NCI-H2196 treated with DMSO at 0.1 percent for 48 hours (cell line): Measurements from ENCODE around the gene FALEC.

Experiments used
- DNase-seq: peaks from one replicate; lab custom pipeline; 2025; ENCODE audit not compliant: unreplicated experiment; lab: John Stamatoyannopoulos, UW

The FALEC gene

GRCh38 chr1:150515328-150516049, at the start of gene FALEC:
FALEC (plus strand) TSS chr1:150515752.
- peak; percentile 96 for DNase-seq

DNA sequence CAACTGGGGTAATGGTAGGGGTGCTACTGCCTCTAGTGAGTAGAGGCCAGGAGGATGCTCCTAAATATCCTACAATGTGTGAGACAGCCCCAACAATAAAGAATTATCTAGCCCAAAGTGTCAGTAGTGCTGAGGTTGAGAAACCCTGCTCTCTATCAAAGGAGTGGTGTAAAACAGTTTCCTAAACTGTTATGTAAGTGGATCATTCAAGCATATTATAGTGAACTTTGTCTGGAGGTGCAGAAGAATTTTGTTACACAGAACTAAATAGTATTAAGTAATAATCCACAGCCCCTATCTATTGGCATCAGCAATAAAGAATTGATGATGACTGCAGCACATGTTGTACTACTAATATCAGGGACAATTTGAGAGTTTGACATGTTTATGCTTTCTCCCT, 48.6 kb upstream of the FALEC start:
- no peak for DNase-seq

GRCh38 chr1:150469291-150469690, 46.3 kb upstream of the FALEC start:
- no peak for DNase-seq

- no peak for DNase-seq
Observed at GRCh38 chr1:150472601-150473200, 42.9 kb upstream of the FALEC start.

DNA sequence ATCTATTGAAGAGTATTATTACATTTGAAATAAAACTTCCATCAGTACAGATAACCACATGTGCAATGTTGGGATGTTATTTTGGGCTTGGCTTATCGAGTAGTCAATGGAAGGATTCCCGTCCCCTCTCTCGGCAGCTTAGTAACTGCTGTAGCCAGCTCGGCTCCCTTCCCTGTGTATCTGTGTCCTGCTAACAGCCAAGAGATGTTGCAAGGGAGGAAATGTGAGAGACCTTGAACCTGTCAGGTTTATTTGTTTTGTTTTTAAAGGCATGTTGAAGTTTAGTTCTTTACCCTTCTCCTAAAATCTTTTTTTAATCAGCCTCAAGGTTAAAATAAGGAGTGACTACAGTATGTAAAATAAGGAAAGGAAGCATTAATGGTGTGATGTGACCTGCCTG, 41.9 kb upstream of the FALEC start:
- no peak for DNase-seq

- DNase-seq = no peak
Observed at GRCh38 chr1:150474869-150475268, 40.7 kb upstream of the FALEC start.

DNA sequence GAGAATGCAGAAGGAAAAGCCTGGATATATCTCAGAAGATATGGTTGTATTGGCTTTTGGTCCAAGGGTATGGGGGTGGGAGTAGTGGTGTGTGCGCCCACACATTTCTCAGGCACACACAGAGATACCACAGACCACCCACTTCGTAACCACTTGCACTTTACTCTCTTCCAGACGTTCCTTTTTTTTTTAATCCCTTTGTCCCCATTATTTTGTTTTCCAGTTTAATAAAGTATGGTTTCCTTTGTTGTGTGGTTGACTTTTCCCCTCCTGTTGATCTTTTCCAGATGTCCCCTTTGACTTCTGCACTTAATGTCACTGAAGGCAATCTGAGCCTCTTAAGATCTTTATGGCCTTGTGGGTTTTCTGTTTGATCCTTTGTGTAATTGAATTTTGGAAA, 38.8 kb upstream of the FALEC start:
- DNase-seq = no peak

- no peak for DNase-seq
Observed at GRCh38 chr1:150477320-150477719, 38.2 kb upstream of the FALEC start.

- no peak for DNase-seq
Observed at GRCh38 chr1:150477733-150478132, 37.8 kb upstream of the FALEC start.

DNA sequence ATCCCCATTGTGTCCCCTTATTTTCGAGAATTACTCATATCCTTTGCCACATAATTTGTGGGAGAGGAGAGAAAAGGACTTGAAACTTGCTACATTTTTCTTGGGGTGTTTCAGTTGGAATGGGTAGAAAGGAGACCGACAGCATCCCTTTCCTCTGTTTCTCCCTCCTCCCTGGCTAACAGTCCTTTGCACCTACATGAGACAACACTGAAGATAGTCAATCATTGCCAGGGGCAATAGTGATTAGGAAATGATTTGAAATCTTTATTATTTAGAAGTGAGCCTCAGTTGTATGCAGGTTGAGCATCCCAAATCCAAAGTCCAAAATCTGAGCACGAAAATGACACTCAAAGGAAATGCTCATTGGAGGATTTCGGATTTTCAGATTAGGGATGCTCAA, 36.2 kb upstream of the FALEC start:
- DNase-seq = no peak

GRCh38 chr1:150479927-150480352, 35.6 kb upstream of the FALEC start:
- no peak for DNase-seq

DNA sequence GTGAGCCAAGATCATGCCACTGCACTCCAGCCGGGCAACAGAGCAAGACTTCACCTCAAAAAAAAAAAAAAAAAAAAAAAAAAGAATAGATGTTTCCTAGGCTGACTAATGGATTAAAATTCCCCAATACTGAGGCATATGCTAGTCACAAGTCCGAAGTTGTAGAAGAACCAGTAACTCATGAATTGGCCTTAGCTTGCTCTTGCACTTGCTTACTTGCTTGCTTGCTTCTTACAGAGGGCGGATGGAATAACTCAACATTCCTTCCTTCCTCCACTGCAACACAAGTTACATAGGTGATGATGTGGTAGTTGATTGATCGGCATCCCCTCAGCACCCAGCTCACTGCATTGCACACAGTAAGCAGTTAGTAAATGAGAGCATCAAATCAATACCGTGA, 31.1 kb upstream of the FALEC start:
- no peak for DNase-seq

DNA sequence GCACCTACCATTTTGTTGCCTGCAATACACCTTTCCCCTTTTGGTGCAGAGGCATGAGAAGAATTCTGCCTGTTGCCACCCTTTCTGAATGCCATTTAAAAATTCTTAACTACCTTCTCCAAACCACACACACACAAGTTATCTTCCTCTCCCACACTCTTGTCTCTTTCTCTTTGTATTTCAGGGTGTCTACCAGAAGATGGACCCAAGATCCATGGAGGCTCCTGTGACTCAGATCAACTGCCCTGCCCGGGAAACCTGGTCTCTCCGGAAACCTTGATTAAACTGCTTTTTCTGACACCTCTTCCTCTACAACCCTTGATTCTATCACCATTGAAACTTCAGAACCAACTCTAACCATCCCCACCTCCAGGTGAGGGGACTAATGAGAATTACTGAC, 30.7 kb upstream of the FALEC start:
- no peak for DNase-seq

DNA sequence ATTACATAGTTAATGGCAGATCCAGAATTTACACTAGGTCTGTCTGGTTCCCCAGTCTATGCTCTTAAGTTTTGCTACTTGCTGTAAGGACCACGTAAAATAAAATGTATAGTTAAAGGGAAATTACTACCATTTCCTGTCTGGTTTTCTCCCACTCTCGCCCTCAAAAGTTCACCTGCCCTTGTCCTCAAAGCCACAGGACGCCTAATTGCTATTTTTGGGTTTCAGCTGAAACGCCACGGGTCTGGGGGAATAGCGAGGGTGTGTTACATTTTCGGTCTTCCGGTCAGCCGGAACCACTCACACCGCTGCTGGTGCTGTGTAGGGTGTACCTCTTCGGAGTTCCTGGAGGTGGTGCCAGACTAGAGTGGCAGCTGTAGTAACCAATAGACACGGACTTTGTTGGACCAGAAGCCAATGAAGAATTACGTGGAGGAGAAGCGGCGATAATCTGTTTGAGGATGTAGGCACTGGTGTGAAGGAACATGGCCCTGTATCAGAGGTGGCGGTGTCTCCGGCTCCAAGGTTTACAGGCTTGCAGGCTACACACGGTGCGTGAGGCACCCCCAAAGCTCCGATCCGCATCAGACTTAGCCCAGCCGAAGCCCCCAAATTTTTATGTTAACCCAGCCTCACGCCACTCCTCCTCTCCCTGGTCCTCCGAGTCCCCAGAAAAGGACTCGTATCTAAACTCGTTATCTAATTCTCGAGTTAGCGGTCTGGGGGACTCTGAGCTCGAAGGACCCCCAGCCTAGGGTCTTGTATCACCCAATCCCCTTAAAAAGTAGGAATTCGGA, 28.4 kb upstream of the FALEC start, which contains the start of gene TARS2:
Gene TARS2, plus strand, starts transcription at position 454 of the 797 bp plus-strand sequence. Its CDS starts 32 bp downstream, at position 486.
- DNase-seq = peak; percentile 94

DNA sequence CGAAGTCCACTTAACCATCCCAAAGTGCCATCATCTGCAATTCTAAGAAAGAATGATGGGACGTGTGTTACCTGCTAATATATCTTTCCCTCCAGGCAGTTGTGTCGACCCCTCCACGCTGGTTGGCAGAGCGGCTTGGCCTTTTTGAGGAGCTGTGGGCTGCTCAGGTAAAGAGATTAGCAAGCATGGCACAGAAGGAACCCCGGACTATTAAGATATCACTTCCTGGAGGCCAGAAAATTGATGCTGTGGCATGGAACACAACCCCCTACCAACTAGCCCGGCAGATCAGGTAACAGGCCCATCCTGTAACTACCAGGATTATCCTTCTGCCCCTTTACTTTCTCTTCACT, 27.8 kb upstream of the FALEC start:
- no peak for DNase-seq

GRCh38 chr1:150493175-150493574, 22.4 kb upstream of the FALEC start:
- DNase-seq = no peak

DNA sequence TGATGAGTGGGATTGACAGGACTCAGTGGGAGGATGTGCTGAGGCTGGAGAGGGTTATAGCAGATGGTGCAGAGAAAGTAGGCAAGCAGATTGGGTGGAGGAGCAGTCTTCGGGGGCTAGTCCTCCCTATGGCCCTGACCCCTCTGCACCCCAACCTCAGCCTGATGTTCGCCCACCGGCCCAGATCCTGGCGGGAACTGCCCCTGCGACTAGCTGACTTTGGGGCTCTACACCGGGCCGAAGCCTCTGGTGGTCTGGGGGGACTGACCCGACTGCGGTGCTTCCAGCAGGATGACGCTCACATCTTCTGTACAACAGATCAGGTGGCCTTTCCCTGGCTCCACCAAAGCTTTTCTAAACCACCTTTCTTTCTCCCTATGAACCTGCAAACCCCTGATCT, 17.2 kb upstream of the FALEC start:
- DNase-seq = no peak

DNA sequence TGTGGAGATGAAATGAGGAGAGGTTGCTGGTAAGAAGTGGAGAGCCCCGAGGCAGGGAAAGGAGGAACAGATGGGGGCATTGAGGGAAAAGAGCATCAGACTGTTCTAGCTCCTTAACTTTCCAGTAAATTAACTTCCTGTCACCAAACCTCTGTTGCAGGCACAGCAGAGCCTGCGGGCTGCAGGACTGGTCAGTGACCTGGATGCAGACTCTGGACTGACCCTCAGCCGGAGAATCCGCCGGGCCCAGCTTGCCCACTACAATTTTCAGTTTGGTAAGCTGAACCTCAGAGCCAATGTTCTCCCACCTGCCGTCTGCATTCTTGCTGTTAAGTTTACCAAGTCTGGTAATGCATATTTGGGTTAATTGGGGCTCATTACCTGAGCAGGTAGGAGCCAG, 10.1 kb upstream of the FALEC start:
- DNase-seq = no peak

DNA sequence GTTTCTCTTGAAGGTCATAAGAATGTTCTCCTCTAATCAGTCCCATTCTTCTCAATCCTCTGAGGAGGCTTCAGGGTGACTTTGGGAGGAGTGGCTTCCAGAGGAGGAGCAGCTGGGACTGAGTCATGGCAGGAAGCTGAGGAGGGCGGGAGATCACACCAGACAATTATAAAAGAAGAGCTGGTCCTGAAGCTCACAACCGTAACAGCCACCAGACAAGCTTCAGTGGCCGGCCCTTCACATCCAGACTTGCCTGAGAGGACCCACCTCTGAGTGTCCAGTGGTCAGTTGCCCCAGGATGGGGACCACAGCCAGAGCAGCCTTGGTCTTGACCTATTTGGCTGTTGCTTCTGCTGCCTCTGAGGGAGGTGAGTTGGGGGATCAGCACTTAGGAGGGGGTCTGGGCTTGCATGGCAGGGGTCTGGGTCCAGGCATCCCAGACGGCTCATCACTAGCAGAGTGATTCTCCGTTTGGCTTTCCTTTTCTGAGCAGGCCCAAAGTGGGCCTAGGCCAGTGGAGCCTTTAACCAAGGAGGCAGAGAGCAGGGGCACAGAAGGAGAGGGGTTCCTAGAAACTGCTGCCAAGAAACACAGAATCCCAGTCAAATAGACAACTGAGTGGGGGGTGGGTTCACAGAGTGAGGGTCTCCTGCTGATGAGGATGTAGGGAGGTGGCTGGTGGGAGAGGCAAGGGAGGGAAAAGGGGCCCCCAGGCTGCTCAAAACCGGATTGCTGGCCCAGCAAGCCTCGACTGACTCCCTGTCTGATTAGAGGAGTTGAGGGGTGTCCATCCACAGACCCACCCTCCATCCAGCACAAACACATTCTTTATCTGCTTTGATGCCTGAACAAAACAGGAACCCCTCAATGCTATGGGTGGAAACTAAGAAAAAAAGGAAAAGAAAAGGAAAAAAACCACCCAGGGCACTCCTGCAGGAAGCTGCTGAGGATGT, 7.4 kb upstream of the FALEC start, which contains the start of gene ECM1:
Gene ECM1, plus strand, starts transcription at position 198 of the 953 bp plus-strand sequence. Its CDS starts 101 bp downstream, at position 299.
- no peak for DNase-seq

GRCh38 chr1:150508982-150509381, 6.6 kb upstream of the FALEC start:
- DNase-seq = no peak

GRCh38 chr1:150511551-150511950, 4.0 kb upstream of the FALEC start:
- no peak for DNase-seq
